ENCODE results near the gene CDH5. TPM values are rescaled to one million over a fixed set of nuclear protein-coding genes. Genes with fewer than 3 reads are reported as not detected.

The CDH5 gene
- polyA plus RNA-seq, 1 of the 3 experiments (the other 2 are of a cell fraction), result not detected

DNA sequence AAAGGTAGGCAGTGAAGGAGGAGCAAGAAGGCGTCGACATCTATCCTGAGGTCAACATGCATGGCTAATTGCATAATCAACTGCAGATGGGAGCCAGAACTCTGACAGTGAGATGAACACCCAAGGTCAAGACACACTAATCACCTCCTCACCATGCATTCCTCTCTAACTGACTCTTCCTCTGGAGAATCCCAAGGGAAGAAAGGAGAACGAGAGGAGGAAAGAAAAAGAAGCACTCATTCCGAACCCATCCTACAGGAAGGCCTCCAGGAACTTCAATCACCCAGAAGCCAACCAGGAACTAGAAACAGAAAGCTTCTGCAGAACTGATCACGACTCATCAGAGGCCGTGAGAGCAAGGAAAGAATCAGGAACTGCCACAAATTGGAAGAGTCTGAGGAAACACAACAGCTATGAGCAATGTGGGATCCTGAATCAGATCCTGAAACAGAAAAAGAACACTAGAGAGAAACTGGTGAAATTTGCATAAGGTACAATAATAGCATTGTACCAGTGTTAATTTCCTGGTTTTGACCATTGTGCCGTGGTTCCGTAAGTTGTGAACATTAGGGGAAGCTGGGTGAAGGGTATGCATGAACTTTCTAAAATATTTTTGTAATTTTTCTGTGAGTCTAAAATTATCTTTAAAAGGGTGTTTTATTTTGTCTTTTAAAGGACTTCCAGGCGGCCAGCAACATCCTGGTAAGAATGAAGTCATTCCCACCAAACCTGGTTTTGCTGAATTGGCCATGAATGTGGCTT is 50.6 kb downstream of the CDH5 start:
- DNase-seq, result no peak
- H3K9ac ChIP-seq, result no peak overlapping the region
- H3K27ac ChIP-seq (ENCODE audit: low read depth in 2 of 2, low read length in 1 of 2), result no peak overlapping the region
- no peak overlapping the region for H3K4me2 ChIP-seq
- no peaks in the 10 kb centered on the region for H3F3A ChIP-seq (replicated peaks; ENCODE audit: insufficient read depth)
- H3K4me3 ChIP-seq (ENCODE audit: low read depth in 2 of 2, low read length in 1 of 2), result no peak overlapping the region
- no peaks in the 10 kb centered on the region for H3K9me2 ChIP-seq
- H3K4me1 ChIP-seq (ENCODE audit: control insufficient read depth in 1 of 2, insufficient read depth in 2 of 2, low read depth in 1 of 2, low read length in 1 of 2), result no peaks in the 10 kb centered on the region
- H4K20me1 ChIP-seq (ENCODE audit: insufficient read depth), result no peaks in the 10 kb centered on the region
- H3K27me3 ChIP-seq (ENCODE audit: insufficient read depth), result no peaks in the 10 kb centered on the region
- TF ChIP-seq MXI1 (IDR thresholded peaks at IDR 0.05; ENCODE audit: low read depth, low read length) (no peak), TAF1 (IDR thresholded peaks at IDR 0.05; ENCODE audit: borderline replicate concordance, low read depth, low read length) (no peak), TCF12 (IDR thresholded peaks at IDR 0.05) (no peak), GATA2 (CRISPR knock-in tag; IDR thresholded peaks at IDR 0.05) (no peak), EZH2phosphoT487 (IDR thresholded peaks at IDR 0.05; ENCODE audit: borderline replicate concordance, low read depth) (no peak), CTCF (IDR thresholded peaks at IDR 0.05) (no peak), GABPA (IDR thresholded peaks at IDR 0.05; ENCODE audit: low read depth) (no peak), MEF2A (IDR thresholded peaks at IDR 0.05; ENCODE audit: borderline replicate concordance, low read depth) (no peak), ELF1 (IDR thresholded peaks at IDR 0.05) (no peak), RFX5 (IDR thresholded peaks at IDR 0.05; ENCODE audit: low read length) (no peak), RCOR1 (IDR thresholded peaks at IDR 0.05; ENCODE audit: low read length) (no peak), FOXM1 (IDR thresholded peaks at IDR 0.05; ENCODE audit: low read depth) (no peak)
- TF ChIP-seq, protein P1, sequence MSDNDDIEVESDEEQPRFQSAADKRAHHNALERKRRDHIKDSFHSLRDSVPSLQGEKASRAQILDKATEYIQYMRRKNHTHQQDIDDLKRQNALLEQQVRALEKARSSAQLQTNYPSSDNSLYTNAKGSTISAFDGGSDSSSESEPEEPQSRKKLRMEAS (IDR thresholded peaks at IDR 0.05; ENCODE audit: low read depth), result no peak
- H3K79me2 ChIP-seq (ENCODE audit: insufficient read depth), result no peaks in the 10 kb centered on the region
- CTCF ChIA-PET, result interaction anchor here (1.2 to 2.1 kb wide), 2 partner anchors 11 to 60 kb away, joined by 3 to 12 read pairs; no protein-coding TSS in a partner anchor
- POLR2A ChIA-PET, result no interaction called here
- H2AFZ ChIP-seq (ENCODE audit: low read depth), result no peak overlapping the region
- 73% methylated on average over 9 of the region's 9 CpGs for WGBS (ENCODE audit: low lambda C conversion rate)
- H3K9me3 ChIP-seq, result no peaks in the 10 kb centered on the region
- H3K36me3 ChIP-seq (replicated peaks in 1 of 2; ENCODE audit: control insufficient read depth in 1 of 2, insufficient read depth in 2 of 2, low read length in 1 of 2), result no peaks in the 10 kb centered on the region

GRCh38 chr16:66418165-66418962 is 51.9 kb downstream of the CDH5 start:
- H3F3A ChIP-seq (replicated peaks; ENCODE audit: insufficient read depth), result no peaks in the 10 kb centered on the region
- H3K27me3 ChIP-seq (ENCODE audit: insufficient read depth), result no peaks in the 10 kb centered on the region; the same call in 1 of the 2 replicates
- no peak overlapping the region for H3K9ac ChIP-seq
- H3K4me1 ChIP-seq (ENCODE audit: control insufficient read depth in 1 of 2, insufficient read depth in 2 of 2, low read depth in 1 of 2, low read length in 1 of 2), result no peaks in the 10 kb centered on the region
- H3K4me3 ChIP-seq (ENCODE audit: low read depth in 2 of 2, low read length in 1 of 2), result no peak overlapping the region
- H3K9me2 ChIP-seq, result no peaks in the 10 kb centered on the region
- WGBS (ENCODE audit: low lambda C conversion rate), result 76% methylated on average over 6 of the region's 9 CpGs
- TF ChIP-seq TAF1 (IDR thresholded peaks at IDR 0.05; ENCODE audit: borderline replicate concordance, low read depth, low read length) (no peak), FOXJ3 (CRISPR knock-in tag; IDR thresholded peaks at IDR 0.05) (no peak), POLR2AphosphoS5 (IDR thresholded peaks at IDR 0.05; ENCODE audit: low read depth, low read length) (no peak), PBX3 (IDR thresholded peaks at IDR 0.05) (no peak), ZBTB33 (IDR thresholded peaks at IDR 0.05; ENCODE audit: borderline replicate concordance, low read depth) (no peak), CHD2 (IDR thresholded peaks at IDR 0.05; ENCODE audit: low read length, partially characterized antibody) (no peak), ELF1 (IDR thresholded peaks at IDR 0.05) (no peak), GABPA (IDR thresholded peaks at IDR 0.05; ENCODE audit: low read depth) (no peak), RFX5 (IDR thresholded peaks at IDR 0.05; ENCODE audit: low read length) (no peak), SIN3A (IDR thresholded peaks at IDR 0.05; ENCODE audit: borderline replicate concordance, low read depth, low read length) (no peak), NRF1 (IDR thresholded peaks at IDR 0.05; ENCODE audit: low read depth, low read length) (no peak), MXI1 (IDR thresholded peaks at IDR 0.05; ENCODE audit: low read depth, low read length) (no peak)
- POLR2A ChIA-PET, result no interaction called here
- H3K9me3 ChIP-seq, result no peaks in the 10 kb centered on the region
- no peak overlapping the region for H3K27ac ChIP-seq (ENCODE audit: low read depth in 2 of 2, low read length in 1 of 2)
- no peak overlapping the region for H3K4me2 ChIP-seq
- CTCF ChIA-PET, result interaction anchor here (1.0 to 2.1 kb wide), 3 partner anchors 12 to 61 kb away, joined by 3 to 12 read pairs (median 3); no protein-coding TSS in a partner anchor
- no peak for DNase-seq
- no peaks in the 10 kb centered on the region for H3K79me2 ChIP-seq (ENCODE audit: insufficient read depth)
- H2AFZ ChIP-seq (ENCODE audit: low read depth), result no peak overlapping the region
- H4K20me1 ChIP-seq (ENCODE audit: insufficient read depth), result no peaks in the 10 kb centered on the region
- no peaks in the 10 kb centered on the region for H3K36me3 ChIP-seq (replicated peaks in 1 of 2; ENCODE audit: control insufficient read depth in 1 of 2, insufficient read depth in 2 of 2, low read length in 1 of 2)
